GM19395 (cell line): ENCODE results near the gene LBX1.
"Not testable (repeated sequence)": the region's sequence is repeated elsewhere in the genome, so short reads cannot be mapped to it uniquely, and the experiment has no call there.

ENCODE experiments used
- ATAC-seq: cut with Tn5 transposase; IDR thresholded peaks from one replicate; pipeline ENCODE4 v1.9.1; 2021; ENCODE audit warnings: mild to moderate bottlenecking, moderate library complexity; ENCODE audit not compliant: unreplicated experiment

Gene LBX1

GRCh38 chr10:101215397-101216206 is 13.7 kb downstream of the LBX1 start:
- ATAC-seq: no peak

DNA sequence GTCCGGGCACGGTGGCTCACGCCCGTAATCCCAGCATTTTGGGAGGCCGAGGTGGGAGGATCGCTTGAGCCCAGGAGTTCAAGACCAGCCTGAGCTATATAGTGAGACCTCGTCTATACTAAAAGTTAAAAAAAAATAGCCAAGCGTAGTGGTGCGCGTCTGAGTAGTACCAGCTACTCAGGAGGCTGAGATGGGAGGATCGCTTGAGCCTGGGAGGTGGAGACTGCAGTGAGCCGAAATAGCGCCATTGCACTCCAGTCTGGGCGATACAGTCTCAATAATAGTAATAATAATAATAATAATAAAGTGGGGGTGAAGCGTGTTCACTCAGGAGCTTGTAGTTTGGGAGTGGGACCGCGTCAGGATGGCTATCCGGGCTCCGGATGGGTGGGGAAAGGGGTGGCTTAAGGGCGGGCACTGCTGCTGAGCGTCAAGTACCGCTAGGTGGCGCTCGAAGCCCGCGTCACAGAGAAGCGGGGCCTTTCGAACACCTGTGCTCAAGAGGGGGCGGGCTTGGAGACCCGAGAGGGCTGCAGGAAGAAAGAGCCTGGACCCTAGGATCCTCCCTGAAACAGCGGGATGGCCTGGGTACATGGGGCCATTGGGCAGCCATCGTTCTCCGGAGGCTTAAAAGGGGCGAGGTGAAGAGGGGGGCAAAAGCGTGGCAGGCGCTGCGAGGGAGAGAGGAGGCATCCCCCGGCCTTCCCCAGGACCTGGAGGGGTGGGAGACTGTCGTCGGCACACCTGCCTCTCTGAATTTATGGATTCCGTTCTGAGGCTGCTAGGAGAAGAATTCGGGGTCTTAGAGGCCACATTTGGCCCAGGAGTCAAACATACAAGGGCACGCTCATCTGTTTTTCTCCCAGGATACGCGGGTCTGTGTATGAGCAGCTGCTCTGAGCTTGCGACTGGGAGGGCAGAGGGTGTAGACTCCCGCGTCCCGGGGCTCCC is 14.5 kb downstream of the LBX1 start:
- ATAC-seq: peak; percentile 71

DNA sequence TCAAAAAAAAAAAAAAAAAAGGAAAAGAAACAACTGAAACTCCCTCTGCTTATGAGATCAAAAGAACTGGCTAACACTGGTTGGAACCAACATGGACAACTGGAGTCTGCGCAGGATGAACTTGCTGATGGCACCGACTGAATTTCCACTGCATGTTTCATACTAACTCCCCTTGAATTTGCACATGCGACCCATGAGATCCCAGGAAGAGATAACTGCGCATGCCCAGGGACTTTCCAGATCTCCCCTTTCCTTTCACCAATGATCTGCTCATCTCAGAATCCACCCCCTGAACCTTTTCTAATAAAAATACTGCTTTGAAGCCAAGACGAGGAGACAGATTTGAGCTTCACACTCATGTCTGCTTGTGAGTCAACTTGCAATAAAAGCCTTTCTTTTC is 20.7 kb downstream of the LBX1 start:
- ATAC-seq: no peak

- no peak for ATAC-seq
These were observed 22.2 kb downstream of the LBX1 start for GRCh38 chr10:101207026-101207425.

- ATAC-seq: not testable (repeated sequence)
These were observed 26.6 kb downstream of the LBX1 start for GRCh38 chr10:101202667-101203066.

- not testable (repeated sequence) for ATAC-seq
These were observed 30.8 kb downstream of the LBX1 start for GRCh38 chr10:101198326-101198977.

DNA sequence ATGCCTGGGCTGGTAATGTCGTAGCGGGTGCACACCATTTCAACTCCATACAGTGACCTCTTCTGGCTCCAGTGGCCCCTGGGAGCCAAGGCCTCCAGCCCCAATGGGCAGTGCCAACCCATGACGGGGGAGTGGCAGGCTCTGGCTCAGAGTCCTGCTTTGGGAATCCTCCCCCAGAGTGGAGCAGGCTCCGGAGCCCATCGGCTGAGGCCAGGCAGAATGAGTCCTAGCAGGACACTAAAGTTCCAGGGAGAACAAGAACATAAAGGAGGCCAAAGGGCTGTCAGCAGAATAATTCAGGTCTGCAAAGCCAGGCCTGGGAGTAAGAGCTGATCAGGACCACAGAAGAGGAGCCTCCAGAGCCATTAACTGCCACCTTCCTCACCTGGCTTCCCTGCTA is 33.3 kb downstream of the LBX1 start:
- ATAC-seq: no peak

DNA sequence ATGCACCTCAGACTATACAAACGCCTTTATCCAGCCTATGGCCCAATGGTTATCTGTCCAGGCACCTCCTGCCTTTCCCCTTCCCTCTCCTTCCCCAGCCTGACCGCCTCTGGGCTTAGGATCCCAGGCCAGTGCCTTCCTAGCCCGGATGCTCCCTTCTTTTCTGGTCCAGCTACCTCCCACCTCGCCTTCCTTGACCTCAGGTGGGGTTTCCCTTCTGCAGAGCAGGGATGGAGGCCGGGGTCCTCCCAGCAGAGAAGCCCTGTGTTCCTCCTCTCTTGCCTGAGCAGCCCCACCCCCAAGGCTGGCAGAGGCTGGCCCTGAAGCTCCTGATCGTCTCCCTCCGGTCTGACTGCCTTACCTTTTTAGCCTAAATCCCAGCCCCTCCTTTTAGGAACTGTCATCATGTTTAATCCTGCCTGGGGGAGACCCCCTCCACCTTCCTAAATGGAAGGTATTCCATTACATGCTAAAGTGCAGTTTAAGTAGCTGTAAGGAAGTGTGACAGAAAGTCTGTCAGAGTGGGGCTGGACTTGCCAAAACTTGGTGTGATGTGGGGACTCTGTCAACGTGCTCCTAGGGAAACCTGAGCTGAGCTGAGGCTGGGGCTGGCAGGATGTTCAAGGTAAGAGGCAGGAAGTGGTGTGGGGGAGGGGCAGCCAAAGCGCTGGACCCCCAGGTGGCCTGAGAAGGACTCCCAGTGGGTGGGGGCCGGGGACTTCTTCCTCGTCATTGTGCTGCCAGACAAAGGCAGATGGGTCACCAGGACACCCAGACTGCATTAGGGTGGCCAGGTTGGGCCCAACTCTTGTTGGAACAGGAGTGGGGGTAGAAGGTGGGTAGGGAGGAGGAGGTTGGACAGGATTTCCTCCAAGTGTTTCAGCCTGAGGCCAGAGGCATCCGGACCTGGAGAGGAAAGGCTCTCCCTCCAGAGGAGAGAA is 39.5 kb downstream of the LBX1 start:
- ATAC-seq: no peak

DNA sequence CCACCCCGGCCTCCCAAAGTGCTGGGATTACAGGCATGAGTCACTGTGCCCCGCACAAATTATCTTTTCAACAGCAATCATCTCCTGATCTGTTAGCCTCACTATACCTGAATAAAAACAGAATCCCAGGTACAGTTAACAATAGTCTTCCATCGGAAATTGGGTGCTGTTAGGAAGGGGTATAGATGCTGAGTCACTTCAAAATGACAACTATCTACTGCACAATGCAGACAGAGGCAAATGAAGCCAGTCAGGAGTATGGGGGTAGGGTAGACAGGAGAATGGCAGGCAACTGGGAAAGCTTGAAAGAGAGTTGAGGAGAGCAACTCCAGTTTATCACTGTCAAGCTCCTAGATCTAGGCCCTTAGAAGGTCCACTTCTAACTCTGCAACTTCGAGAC is 40.3 kb downstream of the LBX1 start:
- no peak for ATAC-seq

DNA sequence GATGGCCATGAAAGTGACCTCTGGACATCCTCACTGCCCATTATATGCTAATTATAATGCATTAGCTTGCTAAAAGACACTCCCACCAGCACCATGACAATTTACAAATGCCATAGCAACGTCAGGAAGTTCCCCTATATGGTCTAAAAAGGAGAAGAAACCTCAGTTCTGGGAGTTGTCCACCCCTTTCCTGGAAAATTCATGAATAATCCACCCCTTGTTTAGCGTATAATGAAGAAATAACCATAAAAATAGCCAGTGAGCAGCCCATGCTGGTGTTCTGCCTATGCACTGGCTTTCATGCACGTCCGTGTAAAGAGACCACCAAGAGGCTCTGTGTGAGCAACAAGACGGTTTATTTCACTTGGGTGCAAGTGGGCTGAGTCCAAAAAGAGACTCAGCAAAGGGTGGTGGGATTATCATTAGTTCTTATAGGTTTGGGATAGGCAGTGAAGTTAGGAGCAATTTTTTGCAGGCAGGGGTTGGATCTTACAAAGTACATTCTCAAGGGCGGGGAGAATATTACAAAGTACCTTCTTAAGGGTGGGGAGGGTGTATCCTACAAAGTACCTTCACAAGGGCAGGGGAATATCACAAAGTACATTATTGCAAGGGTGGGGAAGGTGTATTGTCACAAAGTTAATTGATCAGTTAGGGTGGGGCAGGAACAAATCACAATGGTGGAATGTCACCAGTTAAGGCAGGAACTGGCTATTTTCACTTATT is 45.6 kb downstream of the LBX1 start:
- ATAC-seq: no peak

GRCh38 chr10:101182936-101183335 is 46.3 kb downstream of the LBX1 start:
- ATAC-seq: no peak
